Endodermal cell (in vitro differentiated cells): ENCODE results near the gene REEP1. TPM values are rescaled to one million over a fixed set of nuclear protein-coding genes. Genes with fewer than 3 reads are reported as not detected.

Experiments used
- DNase-seq: peaks from one replicate; pipeline ENCODE4 v3.0.0-alpha.2; 2017
- H3K27ac ChIP-seq: 2 replicates; pipeline ENCODE4 v1.5.1; 2013; ENCODE audit warnings: mild to moderate bottlenecking, low read depth, low read length, moderate library complexity
- H3K27me3 ChIP-seq: 2 replicates; pipeline ENCODE4 v1.6.1; 2013; ENCODE audit warnings: mild to moderate bottlenecking, low read length, moderate library complexity; ENCODE audit not compliant: insufficient read depth, control insufficient read depth, poor library complexity, severe bottlenecking
- H3K36me3 ChIP-seq: 2 replicates; pipeline ENCODE4 v1.7.0; 2013; ENCODE audit warnings: mild to moderate bottlenecking, low read length, moderate library complexity; ENCODE audit not compliant: control insufficient read depth, insufficient read depth
- H3K4me1 ChIP-seq: one replicate; pipeline ENCODE4 v1.7.0; 2013; ENCODE audit warnings: low read length; ENCODE audit not compliant: control insufficient read depth, insufficient read depth
- H3K4me3 ChIP-seq: 2 replicates; pipeline ENCODE4 v1.5.1; 2013; ENCODE audit warnings: mild to moderate bottlenecking, low read length, moderate library complexity
- H3K9ac ChIP-seq: 2 replicates; pipeline ENCODE4 v1.6.1; 2013; ENCODE audit warnings: mild to moderate bottlenecking, low read length, moderate library complexity; ENCODE audit not compliant: poor library complexity, severe bottlenecking; ENCODE audit errors: extremely low read depth
- H3K9me3 ChIP-seq: 2 replicates; pipeline ENCODE4 v1.6.1; 2013; ENCODE audit warnings: mild to moderate bottlenecking, low read length, moderate library complexity; ENCODE audit not compliant: control insufficient read depth
- H3K27ac Mint-ChIP-seq: 2 replicates; pipeline ENCODE4 v1.8.0; 2020; ENCODE audit warnings: mixed read lengths
- H3K27me3 Mint-ChIP-seq: 2 replicates; pipeline ENCODE4 v1.8.0; 2021; ENCODE audit warnings: mild to moderate bottlenecking, mixed read lengths; ENCODE audit not compliant: insufficient read depth
- H3K36me3 Mint-ChIP-seq: 2 replicates; pipeline ENCODE4 v1.8.0; 2020; ENCODE audit warnings: low read depth, mixed read lengths
- H3K4me1 Mint-ChIP-seq: 2 replicates; pipeline ENCODE4 v1.8.0; 2020; ENCODE audit warnings: mixed read lengths
- H3K4me3 Mint-ChIP-seq: 2 replicates; pipeline ENCODE4 v1.8.0; 2020; ENCODE audit warnings: mild to moderate bottlenecking, moderate library complexity, mixed read lengths
- H3K9me3 Mint-ChIP-seq: 2 replicates; pipeline ENCODE4 v1.8.0; 2020; ENCODE audit warnings: mild to moderate bottlenecking, mixed read lengths
- WGBS, 2 experiments: methylation state at CpG; one replicate each; pipeline versions ENCODE4 v1.1.5 to v1.1.7; 2013; ENCODE audit warnings: missing lambda C conversion rate in 2 of 2, mixed read lengths in 1 of 2; ENCODE audit not compliant: insufficient coverage in 1 of 2, insufficient read length in 1 of 2; 5-methylcytosine and 5-hydroxymethylcytosine counted together
- total RNA-seq, 2 donors: library from RNA; stranded (reverse); fragmentation: NEBNext Ultra II Directional in 1 of 2; extraction: Animal tissue kit (Norgen Biotek cat#: 25700) in 1 of 2; gene quantifications; 2 replicates in 1 of 2; 3 replicates in 1 of 2; pipeline ENCODE4 v1.2.1, GENCODE V29; 2021
- TF ChIP-seq, protein P1 (sequence below): fragments of 200-600 bp; sonication (generic); conservative IDR thresholded peaks from 2 replicates; pipeline ENCODE4 v1.5.0; 2021; ENCODE audit warnings: antibody characterized with exemption, mild to moderate bottlenecking

REEP1 gene
- total RNA-seq, 2 donors from 2014 or later, result 2.9 to 3.8 TPM

DNA sequence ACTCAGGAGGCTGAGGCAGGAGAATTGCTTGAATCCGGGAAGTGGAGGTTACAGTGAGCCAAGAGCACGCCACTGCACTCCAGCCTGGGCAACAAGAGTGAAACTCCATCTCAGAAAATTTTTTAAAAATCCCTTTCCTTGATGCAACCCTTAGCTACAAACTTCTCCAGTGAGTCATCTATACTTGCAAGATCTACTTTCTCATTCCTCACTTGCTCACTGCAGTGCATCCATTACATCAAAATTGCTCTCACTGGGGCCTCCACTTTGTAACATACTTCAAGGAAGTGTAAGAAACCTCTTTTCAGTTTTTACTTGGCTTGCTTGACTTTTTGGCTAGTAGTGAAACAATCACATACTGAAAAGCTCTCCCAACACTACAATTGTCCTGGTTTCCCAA lies 65.3 kb downstream of the REEP1 start:
- H3K4me3 ChIP-seq, result no peak overlapping the region
- H3K27me3 Mint-ChIP-seq, result peaks cover 40% of the 10 kb centered on the region
- peaks cover 42% of the 10 kb centered on the region for H3K27me3 ChIP-seq
- peaks cover 20% of the 10 kb centered on the region for H3K9me3 ChIP-seq
- H3K4me3 Mint-ChIP-seq, result no peak overlapping the region
- peaks cover 3% of the 10 kb centered on the region for H3K4me1 Mint-ChIP-seq
- no peak for DNase-seq
- H3K27ac ChIP-seq, result no peak overlapping the region
- H3K4me1 ChIP-seq, result no peaks in the 10 kb centered on the region
- 69 to 91% methylated on average over 2 of the region's 2 CpGs for WGBS, 2 experiments
- TF ChIP-seq, protein P1, sequence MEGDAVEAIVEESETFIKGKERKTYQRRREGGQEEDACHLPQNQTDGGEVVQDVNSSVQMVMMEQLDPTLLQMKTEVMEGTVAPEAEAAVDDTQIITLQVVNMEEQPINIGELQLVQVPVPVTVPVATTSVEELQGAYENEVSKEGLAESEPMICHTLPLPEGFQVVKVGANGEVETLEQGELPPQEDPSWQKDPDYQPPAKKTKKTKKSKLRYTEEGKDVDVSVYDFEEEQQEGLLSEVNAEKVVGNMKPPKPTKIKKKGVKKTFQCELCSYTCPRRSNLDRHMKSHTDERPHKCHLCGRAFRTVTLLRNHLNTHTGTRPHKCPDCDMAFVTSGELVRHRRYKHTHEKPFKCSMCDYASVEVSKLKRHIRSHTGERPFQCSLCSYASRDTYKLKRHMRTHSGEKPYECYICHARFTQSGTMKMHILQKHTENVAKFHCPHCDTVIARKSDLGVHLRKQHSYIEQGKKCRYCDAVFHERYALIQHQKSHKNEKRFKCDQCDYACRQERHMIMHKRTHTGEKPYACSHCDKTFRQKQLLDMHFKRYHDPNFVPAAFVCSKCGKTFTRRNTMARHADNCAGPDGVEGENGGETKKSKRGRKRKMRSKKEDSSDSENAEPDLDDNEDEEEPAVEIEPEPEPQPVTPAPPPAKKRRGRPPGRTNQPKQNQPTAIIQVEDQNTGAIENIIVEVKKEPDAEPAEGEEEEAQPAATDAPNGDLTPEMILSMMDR, result no peak
- no peak overlapping the region for H3K9ac ChIP-seq
- H3K27ac Mint-ChIP-seq, result no peak overlapping the region
- H3K9me3 Mint-ChIP-seq, result peaks cover 28% of the 10 kb centered on the region
- no peaks in the 10 kb centered on the region for H3K36me3 Mint-ChIP-seq
- H3K36me3 ChIP-seq, result no peaks in the 10 kb centered on the region

GRCh38 chr2:86271248-86271647 lies 66.2 kb downstream of the REEP1 start:
- no peaks in the 10 kb centered on the region for H3K36me3 ChIP-seq
- Mint-ChIP-seq H3K4me1 (no peaks in the 10 kb centered on the region), H3K27me3 (peaks cover 35% of the 10 kb centered on the region), H3K36me3 (no peaks in the 10 kb centered on the region), H3K4me3 (no peak overlapping the region), H3K9me3 (peaks cover 31% of the 10 kb centered on the region), H3K27ac (no peak overlapping the region)
- H3K27ac ChIP-seq, result no peak overlapping the region
- TF ChIP-seq, protein P1, result no peak
- DNase-seq, result no peak
- no peaks in the 10 kb centered on the region for H3K4me1 ChIP-seq
- no peak overlapping the region for H3K9ac ChIP-seq
- H3K27me3 ChIP-seq, result peaks cover 38% of the 10 kb centered on the region
- H3K9me3 ChIP-seq, result peaks cover 20% of the 10 kb centered on the region
- H3K4me3 ChIP-seq, result no peak overlapping the region

DNA sequence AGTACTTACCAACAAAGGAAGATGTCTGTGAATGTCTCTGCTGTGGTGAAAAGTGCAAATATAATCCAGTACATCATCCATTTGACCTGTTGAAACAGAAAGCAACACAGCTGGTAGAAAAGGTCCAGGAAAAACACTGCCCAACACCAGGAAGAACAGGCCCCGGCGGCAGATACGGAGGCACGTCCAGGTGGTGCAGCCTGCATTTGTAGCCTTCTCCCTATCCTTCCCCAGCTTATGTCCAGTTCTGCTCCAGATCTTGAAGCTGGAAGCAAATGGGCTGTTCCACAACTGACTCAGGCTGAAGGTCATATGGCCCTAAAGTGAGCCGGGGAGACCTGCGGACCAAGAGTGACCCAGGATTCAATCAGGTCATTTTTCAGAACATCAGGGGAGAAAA lies 73.5 kb downstream of the REEP1 start:
- no peaks in the 10 kb centered on the region for H3K9me3 ChIP-seq
- no peak overlapping the region for H3K27ac Mint-ChIP-seq
- H3K9me3 Mint-ChIP-seq, result peaks cover 10% of the 10 kb centered on the region
- H3K4me3 Mint-ChIP-seq, result no peak overlapping the region
- H3K27me3 Mint-ChIP-seq, result peaks cover 13% of the 10 kb centered on the region
- WGBS, 2 experiments, result 80% methylated on average over 6 of the region's 6 CpGs; no CpG with 5 or more reads in 1 of the 2 experiments
- H3K36me3 ChIP-seq, result no peaks in the 10 kb centered on the region
- H3K4me1 ChIP-seq, result no peaks in the 10 kb centered on the region
- no peak overlapping the region for H3K4me3 ChIP-seq
- H3K27ac ChIP-seq, result no peak overlapping the region
- no peak for DNase-seq
- no peak overlapping the region for H3K9ac ChIP-seq
- H3K36me3 Mint-ChIP-seq, result no peaks in the 10 kb centered on the region
- no peaks in the 10 kb centered on the region for H3K4me1 Mint-ChIP-seq
- peaks cover 7% of the 10 kb centered on the region for H3K27me3 ChIP-seq
- TF ChIP-seq, protein P1, result no peak
